ENCODE results near the gene CLDN18. TPM values are rescaled to one million over a fixed set of nuclear protein-coding genes. Genes with fewer than 3 reads are reported as not detected.

CLDN18 gene
- total and polyA plus RNA-seq, 9 of the 15 experiments (the other 6 are each of a cell fraction or from before 2014, with no cell fraction given) = 0.11 TPM; not detected in 8

DNA sequence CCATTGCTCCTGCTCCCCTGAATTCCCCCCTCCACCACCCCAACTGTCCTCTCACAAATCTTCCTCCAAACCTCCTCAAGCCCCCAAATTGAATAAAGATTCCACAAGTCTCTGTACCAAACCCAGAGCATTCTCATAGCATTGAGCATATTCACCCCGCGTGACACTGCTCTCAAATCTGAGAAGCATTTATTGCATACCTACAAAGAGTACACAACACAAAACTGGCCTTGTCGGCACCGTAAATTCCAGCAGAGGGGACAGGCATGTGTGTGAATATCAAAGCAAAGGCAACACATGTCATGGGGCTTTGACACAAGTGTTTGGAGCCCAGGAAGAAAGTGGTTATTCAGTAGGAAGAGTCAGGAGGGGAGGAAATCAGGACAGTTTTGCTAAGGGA lies 2.6 kb downstream of the CLDN18 start (continued):
- TF ChIP-seq, protein P1, sequence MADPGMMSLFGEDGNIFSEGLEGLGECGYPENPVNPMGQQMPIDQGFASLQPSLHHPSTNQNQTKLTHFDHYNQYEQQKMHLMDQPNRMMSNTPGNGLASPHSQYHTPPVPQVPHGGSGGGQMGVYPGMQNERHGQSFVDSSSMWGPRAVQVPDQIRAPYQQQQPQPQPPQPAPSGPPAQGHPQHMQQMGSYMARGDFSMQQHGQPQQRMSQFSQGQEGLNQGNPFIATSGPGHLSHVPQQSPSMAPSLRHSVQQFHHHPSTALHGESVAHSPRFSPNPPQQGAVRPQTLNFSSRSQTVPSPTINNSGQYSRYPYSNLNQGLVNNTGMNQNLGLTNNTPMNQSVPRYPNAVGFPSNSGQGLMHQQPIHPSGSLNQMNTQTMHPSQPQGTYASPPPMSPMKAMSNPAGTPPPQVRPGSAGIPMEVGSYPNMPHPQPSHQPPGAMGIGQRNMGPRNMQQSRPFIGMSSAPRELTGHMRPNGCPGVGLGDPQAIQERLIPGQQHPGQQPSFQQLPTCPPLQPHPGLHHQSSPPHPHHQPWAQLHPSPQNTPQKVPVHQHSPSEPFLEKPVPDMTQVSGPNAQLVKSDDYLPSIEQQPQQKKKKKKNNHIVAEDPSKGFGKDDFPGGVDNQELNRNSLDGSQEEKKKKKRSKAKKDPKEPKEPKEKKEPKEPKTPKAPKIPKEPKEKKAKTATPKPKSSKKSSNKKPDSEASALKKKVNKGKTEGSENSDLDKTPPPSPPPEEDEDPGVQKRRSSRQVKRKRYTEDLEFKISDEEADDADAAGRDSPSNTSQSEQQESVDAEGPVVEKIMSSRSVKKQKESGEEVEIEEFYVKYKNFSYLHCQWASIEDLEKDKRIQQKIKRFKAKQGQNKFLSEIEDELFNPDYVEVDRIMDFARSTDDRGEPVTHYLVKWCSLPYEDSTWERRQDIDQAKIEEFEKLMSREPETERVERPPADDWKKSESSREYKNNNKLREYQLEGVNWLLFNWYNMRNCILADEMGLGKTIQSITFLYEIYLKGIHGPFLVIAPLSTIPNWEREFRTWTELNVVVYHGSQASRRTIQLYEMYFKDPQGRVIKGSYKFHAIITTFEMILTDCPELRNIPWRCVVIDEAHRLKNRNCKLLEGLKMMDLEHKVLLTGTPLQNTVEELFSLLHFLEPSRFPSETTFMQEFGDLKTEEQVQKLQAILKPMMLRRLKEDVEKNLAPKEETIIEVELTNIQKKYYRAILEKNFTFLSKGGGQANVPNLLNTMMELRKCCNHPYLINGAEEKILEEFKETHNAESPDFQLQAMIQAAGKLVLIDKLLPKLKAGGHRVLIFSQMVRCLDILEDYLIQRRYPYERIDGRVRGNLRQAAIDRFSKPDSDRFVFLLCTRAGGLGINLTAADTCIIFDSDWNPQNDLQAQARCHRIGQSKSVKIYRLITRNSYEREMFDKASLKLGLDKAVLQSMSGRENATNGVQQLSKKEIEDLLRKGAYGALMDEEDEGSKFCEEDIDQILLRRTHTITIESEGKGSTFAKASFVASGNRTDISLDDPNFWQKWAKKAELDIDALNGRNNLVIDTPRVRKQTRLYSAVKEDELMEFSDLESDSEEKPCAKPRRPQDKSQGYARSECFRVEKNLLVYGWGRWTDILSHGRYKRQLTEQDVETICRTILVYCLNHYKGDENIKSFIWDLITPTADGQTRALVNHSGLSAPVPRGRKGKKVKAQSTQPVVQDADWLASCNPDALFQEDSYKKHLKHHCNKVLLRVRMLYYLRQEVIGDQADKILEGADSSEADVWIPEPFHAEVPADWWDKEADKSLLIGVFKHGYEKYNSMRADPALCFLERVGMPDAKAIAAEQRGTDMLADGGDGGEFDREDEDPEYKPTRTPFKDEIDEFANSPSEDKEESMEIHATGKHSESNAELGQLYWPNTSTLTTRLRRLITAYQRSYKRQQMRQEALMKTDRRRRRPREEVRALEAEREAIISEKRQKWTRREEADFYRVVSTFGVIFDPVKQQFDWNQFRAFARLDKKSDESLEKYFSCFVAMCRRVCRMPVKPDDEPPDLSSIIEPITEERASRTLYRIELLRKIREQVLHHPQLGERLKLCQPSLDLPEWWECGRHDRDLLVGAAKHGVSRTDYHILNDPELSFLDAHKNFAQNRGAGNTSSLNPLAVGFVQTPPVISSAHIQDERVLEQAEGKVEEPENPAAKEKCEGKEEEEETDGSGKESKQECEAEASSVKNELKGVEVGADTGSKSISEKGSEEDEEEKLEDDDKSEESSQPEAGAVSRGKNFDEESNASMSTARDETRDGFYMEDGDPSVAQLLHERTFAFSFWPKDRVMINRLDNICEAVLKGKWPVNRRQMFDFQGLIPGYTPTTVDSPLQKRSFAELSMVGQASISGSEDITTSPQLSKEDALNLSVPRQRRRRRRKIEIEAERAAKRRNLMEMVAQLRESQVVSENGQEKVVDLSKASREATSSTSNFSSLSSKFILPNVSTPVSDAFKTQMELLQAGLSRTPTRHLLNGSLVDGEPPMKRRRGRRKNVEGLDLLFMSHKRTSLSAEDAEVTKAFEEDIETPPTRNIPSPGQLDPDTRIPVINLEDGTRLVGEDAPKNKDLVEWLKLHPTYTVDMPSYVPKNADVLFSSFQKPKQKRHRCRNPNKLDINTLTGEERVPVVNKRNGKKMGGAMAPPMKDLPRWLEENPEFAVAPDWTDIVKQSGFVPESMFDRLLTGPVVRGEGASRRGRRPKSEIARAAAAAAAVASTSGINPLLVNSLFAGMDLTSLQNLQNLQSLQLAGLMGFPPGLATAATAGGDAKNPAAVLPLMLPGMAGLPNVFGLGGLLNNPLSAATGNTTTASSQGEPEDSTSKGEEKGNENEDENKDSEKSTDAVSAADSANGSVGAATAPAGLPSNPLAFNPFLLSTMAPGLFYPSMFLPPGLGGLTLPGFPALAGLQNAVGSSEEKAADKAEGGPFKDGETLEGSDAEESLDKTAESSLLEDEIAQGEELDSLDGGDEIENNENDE (IDR thresholded peaks at IDR 0.05; ENCODE audit: low read depth, low read length) = no peak
